Measurements from ENCODE around the gene DUOXA1. TPM values are rescaled to one million over a fixed set of nuclear protein-coding genes. Genes with fewer than 3 reads are reported as not detected.
A peak's percentile ranks its signal among the peaks of the same experiment; 100 is the strongest.

Gene DUOXA1
- total RNA-seq, 1 donor from 2014 or later, result 27.1 TPM

- H3K4me3 ChIP-seq (ENCODE audit: low read depth, low read length), result no peak overlapping the region
- peaks cover 7% of the 10 kb centered on the region for H3K36me3 ChIP-seq (ENCODE audit: control insufficient read depth, insufficient read depth, low read length)
- no peak for TF ChIP-seq CTCF (IDR thresholded peaks at IDR 0.05; ENCODE audit: insufficient read depth, low read length, severe bottlenecking)
- FAIRE-seq (no peak), DNase-seq (ENCODE audit: low read depth) (no peak)
- no peaks in the 10 kb centered on the region for H3K27me3 ChIP-seq (ENCODE audit: control insufficient read depth, insufficient read depth, low read length)
These were observed 35.9 kb upstream of the DUOXA1 start for GRCh38 chr15:45165536-45165935.

GRCh38 chr15:45164914-45165313 is 35.2 kb upstream of the DUOXA1 start:
- Histone ChIP-seq H3K4me3 (ENCODE audit: low read depth, low read length) (no peak overlapping the region), H3K36me3 (ENCODE audit: control insufficient read depth, insufficient read depth, low read length) (peaks cover 7% of the 10 kb centered on the region), H3K27me3 (ENCODE audit: control insufficient read depth, insufficient read depth, low read length) (no peaks in the 10 kb centered on the region)
- no peak for TF ChIP-seq CTCF (IDR thresholded peaks at IDR 0.05; ENCODE audit: insufficient read depth, low read length, severe bottlenecking)
- no peak for DNase-seq (ENCODE audit: low read depth)
- no peak for FAIRE-seq

GRCh38 chr15:45163508-45163856 is 33.8 kb upstream of the DUOXA1 start:
- no peak for FAIRE-seq

GRCh38 chr15:45162771-45163507 is 33.3 kb upstream of the DUOXA1 start:
- peak; percentile 94 for DNase-seq (ENCODE audit: low read depth)
- Histone ChIP-seq H3K4me3 (ENCODE audit: low read depth, low read length) (no peak overlapping the region), H3K27me3 (ENCODE audit: control insufficient read depth, insufficient read depth, low read length) (no peaks in the 10 kb centered on the region), H3K36me3 (ENCODE audit: control insufficient read depth, insufficient read depth, low read length) (peaks cover 9% of the 10 kb centered on the region)
- peak; percentile 92 for FAIRE-seq
- TF ChIP-seq CTCF (IDR thresholded peaks at IDR 0.05; ENCODE audit: insufficient read depth, low read length, severe bottlenecking), result peak; percentile 97

More at GRCh38 chr15:45163508-45163856, 33.8 kb upstream of the DUOXA1 start:
- H3K4me3 ChIP-seq (ENCODE audit: low read depth, low read length), result no peak overlapping the region
- TF ChIP-seq CTCF (IDR thresholded peaks at IDR 0.05; ENCODE audit: insufficient read depth, low read length, severe bottlenecking), result no peak
- H3K36me3 ChIP-seq (ENCODE audit: control insufficient read depth, insufficient read depth, low read length), result peaks cover 9% of the 10 kb centered on the region
- no peak for DNase-seq (ENCODE audit: low read depth)
- H3K27me3 ChIP-seq (ENCODE audit: control insufficient read depth, insufficient read depth, low read length), result no peaks in the 10 kb centered on the region

GRCh38 chr15:45161666-45162065 is 32.0 kb upstream of the DUOXA1 start:
- no peaks in the 10 kb centered on the region for H3K27me3 ChIP-seq (ENCODE audit: control insufficient read depth, insufficient read depth, low read length)
- no peak overlapping the region for H3K4me3 ChIP-seq (ENCODE audit: low read depth, low read length)
- peaks cover 11% of the 10 kb centered on the region for H3K36me3 ChIP-seq (ENCODE audit: control insufficient read depth, insufficient read depth, low read length)
- FAIRE-seq (no peak), DNase-seq (ENCODE audit: low read depth) (no peak)
- TF ChIP-seq CTCF (IDR thresholded peaks at IDR 0.05; ENCODE audit: insufficient read depth, low read length, severe bottlenecking), result no peak

GRCh38 chr15:45157974-45158373 is 28.3 kb upstream of the DUOXA1 start:
- no peak for TF ChIP-seq CTCF (IDR thresholded peaks at IDR 0.05; ENCODE audit: insufficient read depth, low read length, severe bottlenecking)
- Histone ChIP-seq H3K36me3 (ENCODE audit: control insufficient read depth, insufficient read depth, low read length) (peaks cover 16% of the 10 kb centered on the region), H3K27me3 (ENCODE audit: control insufficient read depth, insufficient read depth, low read length) (no peaks in the 10 kb centered on the region), H3K4me3 (ENCODE audit: low read depth, low read length) (no peak overlapping the region)
- peak; percentile 93 for DNase-seq (ENCODE audit: low read depth)
- FAIRE-seq, result peak; percentile 73

Measured in bronchial epithelial cell (primary cell).